IPS-NIHi11 (cell line): Measurements from ENCODE around the gene ATP13A4.
"Not testable (repeated sequence)": the region's sequence is repeated elsewhere in the genome, so short reads cannot be mapped to it uniquely, and the experiment has no call there.

Experiments
- DNase-seq: peaks from one replicate; pipeline ENCODE4 v3.0.0; 2012; ENCODE audit warnings: mixed read lengths, low spot score

The ATP13A4 gene

DNA sequence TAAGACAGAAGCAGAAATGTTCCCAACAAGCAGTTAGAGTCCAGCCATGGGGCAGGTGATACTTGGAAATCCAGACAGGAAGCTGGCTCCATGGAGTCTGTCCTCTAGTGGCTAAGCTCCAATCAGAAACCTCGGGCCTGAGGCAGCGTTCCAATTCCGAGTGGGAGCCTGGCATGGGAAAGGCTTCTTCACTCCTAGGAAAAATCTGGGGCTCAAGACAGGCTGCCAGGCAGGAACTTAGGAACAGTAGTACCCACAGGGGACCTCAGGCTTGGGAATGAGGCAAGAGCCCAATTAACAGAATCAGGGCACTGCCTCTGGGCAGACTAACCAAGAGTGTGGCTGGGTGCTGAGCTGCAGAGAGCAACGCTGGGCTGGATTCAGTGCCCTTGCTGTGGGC lies 6.2 kb upstream of the ATP13A4 start:
- DNase-seq: no peak

DNA sequence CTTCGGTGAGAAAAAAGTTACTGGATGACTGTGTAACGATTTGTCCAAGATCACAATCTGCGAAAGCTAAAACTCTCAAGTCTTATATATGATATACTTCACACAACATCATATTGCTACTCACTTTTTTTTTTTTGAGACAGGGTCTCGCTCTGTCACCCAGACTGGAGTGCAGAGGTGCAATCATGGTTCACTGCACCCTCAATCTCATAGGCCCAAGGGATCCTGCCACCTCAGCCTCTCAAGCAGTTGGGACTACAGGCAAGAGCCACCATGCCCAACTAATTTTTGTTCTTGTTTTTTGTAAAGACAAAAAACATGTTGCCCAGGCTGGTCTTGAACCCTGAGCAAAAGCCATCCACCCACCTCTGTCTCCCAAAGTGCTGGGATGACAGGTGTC lies 5.4 kb upstream of the ATP13A4 start:
- no peak for DNase-seq

DNA sequence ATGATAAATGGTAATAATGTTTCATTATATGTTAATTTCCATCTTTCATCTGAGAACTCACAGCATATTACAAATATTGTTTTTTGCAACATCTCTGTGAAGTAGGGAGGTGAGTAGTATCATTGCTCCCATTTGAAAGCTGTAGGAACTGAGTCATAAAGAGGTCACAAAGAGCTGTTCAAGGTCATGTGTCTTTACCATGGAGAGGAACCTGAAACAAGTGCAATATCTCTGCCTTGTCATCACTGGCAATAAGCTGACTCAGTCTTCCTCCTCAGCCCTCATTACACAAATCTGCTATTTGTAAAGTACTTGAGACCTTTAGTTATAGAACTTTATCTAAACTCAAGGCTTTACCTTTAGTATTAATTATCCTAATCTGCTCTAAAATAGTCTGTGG lies 4.4 kb upstream of the ATP13A4 start:
- DNase-seq: no peak

- no peak for DNase-seq
Observed at GRCh38 chr3:193556841-193557240, 2.1 kb upstream of the ATP13A4 start.

GRCh38 chr3:193553586-193553985 lies 1.1 kb downstream of the ATP13A4 start:
- no peak for DNase-seq

DNA sequence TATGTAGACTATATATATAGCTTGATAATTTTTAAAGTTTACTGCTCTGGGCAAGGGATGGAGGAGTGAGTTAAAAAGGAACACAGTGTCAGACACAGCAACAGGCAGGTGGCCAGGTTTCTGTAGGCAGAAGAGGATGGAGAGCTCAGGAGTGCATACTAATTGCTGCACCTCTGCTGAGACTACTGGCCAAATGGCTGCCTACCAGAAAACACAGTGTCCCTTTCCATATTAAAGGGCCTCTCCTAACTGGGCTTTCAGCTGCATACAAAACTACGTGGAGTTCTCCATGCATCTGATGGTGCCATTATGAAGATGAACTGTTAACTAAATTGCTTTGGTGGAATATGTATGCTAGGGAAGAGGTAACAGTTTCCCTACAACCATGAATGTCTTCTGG lies 1.8 kb downstream of the ATP13A4 start:
- no peak for DNase-seq

DNA sequence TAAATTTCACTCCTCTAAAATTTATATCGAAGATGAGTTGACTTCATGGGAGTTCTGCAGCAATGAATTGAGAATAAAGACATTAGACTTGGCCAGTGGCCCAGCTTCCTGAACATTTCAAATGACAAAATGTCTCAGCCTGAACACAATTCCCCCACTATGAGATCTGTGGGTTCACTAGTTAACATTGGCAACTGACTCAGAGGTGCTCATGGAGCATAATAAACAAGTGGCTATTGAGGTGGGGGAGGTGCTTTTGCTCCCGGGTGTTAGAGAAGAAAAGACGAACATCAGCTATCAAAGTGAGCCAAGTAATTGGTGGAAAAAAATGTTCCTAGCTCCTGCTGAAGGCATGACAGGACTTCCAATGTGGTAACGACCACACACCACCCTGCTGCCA lies 6.3 kb downstream of the ATP13A4 start:
- no peak for DNase-seq

DNA sequence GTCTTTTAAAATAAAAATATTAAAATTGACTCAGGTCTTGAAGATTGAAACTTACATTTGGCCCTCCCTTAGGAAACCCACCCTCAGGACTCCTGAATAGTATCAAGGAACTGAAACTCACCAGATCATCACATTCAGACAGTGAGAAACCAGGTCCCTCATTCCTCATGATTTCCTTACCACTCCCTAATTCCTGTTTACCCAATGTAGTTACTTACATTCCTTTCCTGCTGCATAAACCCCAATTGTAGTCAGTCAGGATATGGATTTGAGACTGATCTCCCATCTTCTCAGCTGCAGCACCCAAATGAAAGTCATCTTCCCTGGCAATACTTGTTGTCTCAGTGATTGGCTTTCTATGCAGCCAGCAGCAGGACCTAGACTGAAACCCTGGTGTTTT lies 8.6 kb downstream of the ATP13A4 start:
- DNase-seq: no peak

DNA sequence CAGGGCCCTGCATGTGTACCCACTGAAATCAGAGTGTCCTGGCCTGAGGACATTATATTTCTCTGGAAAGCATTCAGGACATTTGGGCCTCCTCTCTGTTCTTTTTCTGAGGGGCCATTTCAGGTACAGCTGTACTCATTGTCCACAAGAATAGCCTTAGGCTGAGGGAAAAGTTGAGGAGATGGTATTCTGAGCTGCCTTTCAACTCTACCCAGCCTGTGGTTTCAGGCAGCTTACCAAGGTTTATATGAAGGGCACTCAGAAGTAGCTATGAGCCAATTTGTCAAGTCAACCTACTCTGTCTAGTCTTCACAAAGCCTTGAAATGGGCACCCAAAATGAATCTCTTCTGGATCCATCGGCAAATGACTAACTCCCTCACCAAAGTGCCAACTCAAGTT lies 9.4 kb downstream of the ATP13A4 start:
- DNase-seq: no peak

DNA sequence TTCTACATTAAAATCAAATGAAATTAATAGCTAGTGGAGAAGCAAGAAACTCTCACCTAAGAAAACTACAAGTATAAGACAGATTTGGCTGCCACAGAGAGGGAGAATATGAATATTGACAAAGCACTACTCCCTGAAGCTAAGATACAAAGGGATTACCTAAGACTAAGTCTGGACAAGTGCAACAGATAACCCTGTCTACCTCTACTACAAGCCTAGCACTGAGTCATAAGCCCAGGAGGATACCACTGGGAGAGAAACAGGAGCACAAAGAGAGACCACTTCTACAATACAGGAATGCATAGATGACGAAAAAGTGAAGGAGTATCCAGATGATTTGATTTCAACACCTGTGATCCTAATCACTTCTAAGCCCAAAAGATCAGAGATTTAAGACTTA lies 10.4 kb downstream of the ATP13A4 start:
- DNase-seq: no peak

- DNase-seq: no peak
Observed at GRCh38 chr3:193530231-193531165, 24.2 kb downstream of the ATP13A4 start.

DNA sequence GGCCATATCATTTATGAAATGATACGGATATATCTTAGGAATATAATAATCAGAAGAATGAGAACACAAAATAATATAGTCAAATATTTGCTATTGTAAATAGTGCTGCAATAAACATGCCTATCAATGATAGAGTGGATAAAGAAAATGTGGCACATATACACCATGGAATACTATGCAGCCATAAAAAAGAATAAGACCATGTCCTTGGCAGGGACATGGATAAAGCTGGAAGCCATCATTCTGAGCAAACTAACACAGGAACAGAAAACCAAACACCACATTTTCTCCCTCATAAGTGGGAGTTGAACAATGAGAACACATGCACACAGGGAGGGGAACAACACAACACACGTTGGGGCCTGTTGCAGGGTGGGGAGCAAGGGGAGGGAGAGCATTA lies 28.6 kb downstream of the ATP13A4 start:
- DNase-seq: not testable (repeated sequence)

GRCh38 chr3:193522473-193522872 lies 32.2 kb downstream of the ATP13A4 start:
- DNase-seq: no peak

DNA sequence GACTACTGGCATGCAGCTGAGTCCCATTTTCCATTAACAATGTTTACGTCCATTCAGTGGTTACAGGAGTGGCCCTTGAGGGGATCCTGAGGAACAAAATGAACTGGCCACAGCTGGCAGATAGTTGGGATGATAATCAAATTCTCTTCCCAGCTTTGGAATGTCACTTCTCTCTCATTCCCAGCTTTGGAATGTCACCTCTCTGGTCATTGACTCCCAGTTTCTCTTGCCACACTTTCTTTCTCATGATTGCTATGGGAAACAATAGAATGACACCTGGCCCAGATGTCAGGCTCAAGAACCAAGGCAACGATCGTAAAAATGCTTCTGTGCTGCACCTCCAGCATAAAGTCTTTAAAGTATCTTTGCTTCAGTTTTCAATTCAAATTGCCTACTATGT lies 34.0 kb downstream of the ATP13A4 start:
- no peak for DNase-seq

DNA sequence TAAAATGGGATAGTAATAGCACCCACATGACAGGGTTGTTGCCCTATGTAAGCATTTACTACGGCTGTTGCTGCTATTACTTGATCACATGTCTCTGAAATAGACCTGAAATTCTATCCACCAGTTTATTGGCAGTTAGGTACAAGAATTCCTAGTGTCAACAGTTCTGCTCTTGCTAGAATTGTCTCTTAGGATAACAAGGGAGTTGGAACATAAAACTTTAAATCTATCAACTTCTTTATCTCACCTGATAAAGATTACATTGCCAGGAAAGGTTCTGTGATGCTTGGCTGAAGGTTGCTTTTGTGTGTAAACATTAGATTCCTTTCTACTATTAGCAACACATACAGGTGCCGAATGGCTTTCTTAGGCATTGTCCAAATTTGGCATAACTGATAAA lies 38.7 kb downstream of the ATP13A4 start:
- DNase-seq: no peak

DNA sequence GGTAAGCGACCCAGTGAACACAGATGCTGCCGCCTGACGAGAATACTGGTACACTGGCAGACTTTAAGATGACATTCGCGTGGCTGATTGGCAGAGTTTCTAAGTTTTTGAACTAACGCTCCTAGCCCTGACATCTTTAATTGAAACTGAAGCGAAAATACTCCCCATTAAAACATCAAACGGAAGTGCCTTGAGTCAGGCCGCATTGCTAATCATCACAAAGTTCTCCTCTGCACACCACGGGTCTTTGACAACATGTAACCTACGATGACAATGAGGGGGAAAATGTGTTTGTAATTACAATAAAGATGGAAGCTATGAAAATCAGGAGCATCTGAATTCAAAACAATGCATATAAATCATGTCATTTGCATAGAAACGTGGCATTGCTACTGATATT lies 44.5 kb downstream of the ATP13A4 start:
- DNase-seq: no peak

DNA sequence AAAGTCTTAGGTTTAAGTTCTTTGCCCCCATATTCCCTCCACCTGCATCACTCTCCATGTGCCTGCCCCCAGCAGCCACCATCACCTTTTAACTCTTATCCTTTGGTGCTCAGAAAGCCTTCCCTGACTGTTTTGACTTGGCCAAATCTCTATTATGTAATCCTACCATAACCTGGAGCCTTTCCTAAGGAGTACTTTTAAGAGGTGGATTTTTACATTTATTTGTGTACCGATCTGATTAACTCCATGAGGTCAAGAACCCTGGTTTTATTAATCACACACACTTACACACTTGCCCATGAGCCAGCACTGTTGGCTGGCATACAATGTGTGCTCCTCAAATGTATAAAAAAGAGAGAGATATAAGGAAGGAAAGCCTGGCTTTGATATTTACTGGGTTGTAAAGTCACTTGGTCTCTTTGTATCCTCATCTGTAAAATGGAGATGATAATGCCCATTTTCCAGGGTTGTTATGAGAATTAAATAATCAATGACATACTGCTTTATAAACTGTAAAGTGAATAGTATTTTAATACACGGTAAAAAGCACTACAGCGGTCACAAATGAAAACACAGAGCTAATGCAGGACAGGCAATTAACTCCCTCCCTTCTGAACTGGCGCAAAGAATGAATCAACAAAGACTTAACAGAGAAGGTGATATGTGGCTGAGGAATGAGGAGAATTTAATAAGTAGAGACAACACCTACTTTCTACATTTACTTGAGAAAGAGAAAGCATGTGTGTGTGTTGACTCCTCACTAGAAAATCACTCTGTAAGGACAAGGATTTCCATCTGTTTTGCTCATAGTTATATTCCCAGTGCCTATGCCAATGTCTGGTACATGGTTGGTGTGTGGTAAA lies 45.4 kb downstream of the ATP13A4 start:
- DNase-seq: no peak

- no peak for DNase-seq
Observed at GRCh38 chr3:193508108-193508507, 46.6 kb downstream of the ATP13A4 start.

DNA sequence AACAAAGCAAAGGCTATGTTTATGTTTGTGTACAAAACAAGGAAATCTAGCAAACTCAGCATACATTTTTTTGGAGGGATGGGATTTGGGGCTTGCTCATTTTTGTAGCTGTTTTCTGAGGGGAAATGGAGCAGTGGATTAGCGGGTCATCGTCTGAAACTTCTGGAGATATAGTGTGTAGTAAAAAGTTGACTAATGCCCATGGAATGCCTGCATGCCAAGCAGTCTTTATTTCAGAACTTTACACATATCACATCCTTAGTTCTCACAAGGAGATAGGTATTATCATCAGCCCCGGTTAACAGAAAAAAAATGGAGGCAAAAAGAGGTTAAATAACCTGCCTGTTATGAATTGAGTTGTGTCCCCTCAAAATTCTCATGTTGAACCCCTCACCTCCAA lies 47.1 kb downstream of the ATP13A4 start:
- DNase-seq: no peak

- no peak for DNase-seq
Observed at GRCh38 chr3:193506921-193507320, 47.8 kb downstream of the ATP13A4 start.

DNA sequence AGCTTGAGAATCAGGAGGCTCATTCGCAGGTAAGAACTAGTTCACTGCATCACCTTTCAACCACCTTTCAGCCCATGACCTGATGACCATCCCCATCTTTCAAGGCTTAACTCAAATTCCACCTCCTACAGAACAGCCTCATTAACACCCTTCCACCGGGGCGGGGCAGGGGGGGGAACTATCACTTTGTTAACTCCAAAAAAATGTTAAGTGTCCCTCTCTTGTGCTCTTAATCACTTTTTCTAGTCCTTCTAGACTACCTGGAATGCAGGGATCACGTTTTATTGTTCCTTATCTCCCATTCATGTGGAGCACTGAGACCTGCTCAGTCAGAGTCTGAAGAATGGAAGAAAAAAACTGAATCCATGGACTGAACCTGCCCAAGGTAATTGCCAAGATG lies 51.8 kb downstream of the ATP13A4 start:
- DNase-seq: no peak

DNA sequence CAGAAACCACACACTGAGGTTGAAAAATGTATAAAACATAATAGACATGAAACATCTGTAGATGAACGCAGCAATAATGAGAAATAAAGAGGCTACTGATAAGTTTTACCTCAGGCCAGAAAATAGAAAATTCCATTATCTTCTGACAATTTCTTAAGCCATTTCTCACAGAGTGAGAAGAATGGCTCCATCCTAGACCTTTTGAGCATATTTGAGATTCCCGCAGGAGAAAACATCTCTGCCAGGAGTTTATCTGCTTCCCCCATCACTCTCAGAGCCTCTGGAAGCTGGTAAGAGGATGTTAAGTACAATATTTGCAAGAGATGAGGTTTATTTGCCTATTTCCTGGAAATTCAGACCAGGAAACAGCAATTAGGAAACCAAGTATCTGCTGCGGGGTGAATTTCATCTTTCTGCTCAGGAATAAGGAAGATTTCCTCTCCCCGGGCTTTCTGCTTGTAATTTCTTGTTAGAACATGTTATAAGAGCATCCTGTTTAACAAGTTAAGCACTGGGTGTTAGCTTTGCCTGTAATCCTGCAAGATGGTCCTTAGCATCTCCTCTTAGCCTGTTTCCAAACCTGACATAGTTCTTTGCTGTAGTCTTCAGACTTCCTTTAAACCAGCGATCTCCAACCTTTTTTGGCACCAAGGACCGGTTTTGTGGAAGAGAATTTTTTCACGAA lies 54.8 kb downstream of the ATP13A4 start:
- no peak for DNase-seq
